ENCODE results near the gene SPAST.

DNA sequence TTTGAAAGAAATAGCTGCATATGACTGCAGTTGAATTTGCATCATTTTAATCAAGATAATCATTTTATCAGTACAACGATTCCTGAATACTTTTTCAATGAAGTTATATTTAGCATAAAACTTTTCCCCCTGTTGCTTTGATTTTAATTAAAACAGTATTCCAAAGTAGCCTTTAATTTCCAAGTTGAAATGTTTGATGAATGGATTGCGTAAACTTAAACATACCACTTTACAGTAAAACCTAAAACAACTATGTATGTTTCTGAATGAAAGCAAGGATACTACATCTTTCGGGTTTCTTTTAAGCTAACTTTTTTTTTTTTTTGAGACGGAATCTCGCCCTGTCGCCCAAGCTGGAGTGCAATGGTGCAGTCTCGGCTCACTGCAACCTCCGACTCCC lies 1.4 kb downstream of the SPAST start:
- TF ChIP-seq, protein P1, sequence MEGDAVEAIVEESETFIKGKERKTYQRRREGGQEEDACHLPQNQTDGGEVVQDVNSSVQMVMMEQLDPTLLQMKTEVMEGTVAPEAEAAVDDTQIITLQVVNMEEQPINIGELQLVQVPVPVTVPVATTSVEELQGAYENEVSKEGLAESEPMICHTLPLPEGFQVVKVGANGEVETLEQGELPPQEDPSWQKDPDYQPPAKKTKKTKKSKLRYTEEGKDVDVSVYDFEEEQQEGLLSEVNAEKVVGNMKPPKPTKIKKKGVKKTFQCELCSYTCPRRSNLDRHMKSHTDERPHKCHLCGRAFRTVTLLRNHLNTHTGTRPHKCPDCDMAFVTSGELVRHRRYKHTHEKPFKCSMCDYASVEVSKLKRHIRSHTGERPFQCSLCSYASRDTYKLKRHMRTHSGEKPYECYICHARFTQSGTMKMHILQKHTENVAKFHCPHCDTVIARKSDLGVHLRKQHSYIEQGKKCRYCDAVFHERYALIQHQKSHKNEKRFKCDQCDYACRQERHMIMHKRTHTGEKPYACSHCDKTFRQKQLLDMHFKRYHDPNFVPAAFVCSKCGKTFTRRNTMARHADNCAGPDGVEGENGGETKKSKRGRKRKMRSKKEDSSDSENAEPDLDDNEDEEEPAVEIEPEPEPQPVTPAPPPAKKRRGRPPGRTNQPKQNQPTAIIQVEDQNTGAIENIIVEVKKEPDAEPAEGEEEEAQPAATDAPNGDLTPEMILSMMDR (IDR thresholded peaks at IDR 0.05; ENCODE audit: insufficient read depth, low read length): no peak
- no peak for TF ChIP-seq POLR2AphosphoS5 (IDR thresholded peaks at IDR 0.05; ENCODE audit: low read depth)
- TF ChIP-seq REST (IDR thresholded peaks at IDR 0.05; ENCODE audit: insufficient replicate concordance, low read depth): no peak
- TF ChIP-seq GABPA (IDR thresholded peaks at IDR 0.05; ENCODE audit: low read depth): no peak
- TF ChIP-seq SPI1 (IDR thresholded peaks at IDR 0.05; ENCODE audit: borderline replicate concordance, low read depth): no peak

Data from HL-60 (cell line).